Loucy (cell line): ENCODE results near the gene CTDSPL.

ENCODE experiments used
- CTCF ChIP-seq: fragments of 200-600 bp; sonication (generic); conservative IDR thresholded peaks from 2 replicates; pipeline ENCODE4 v1.5.1; 2014; ENCODE audit warnings: mild to moderate bottlenecking, antibody characterized with exemption, low read length
- EZH2phosphoT487 ChIP-seq: fragments of 200-600 bp; IDR thresholded peaks from 2 replicates; pipeline ENCODE4 v1.6.1; 2018; ENCODE audit warnings: antibody characterized with exemption, mild to moderate bottlenecking, moderate library complexity, borderline replicate concordance

- TF ChIP-seq CTCF: no peak
- no peak for TF ChIP-seq EZH2phosphoT487
Measured at GRCh38 chr3:37897763-37898162, 36.1 kb downstream of the CTDSPL start.
